Measurements from ENCODE around the gene UNG.

DNA sequence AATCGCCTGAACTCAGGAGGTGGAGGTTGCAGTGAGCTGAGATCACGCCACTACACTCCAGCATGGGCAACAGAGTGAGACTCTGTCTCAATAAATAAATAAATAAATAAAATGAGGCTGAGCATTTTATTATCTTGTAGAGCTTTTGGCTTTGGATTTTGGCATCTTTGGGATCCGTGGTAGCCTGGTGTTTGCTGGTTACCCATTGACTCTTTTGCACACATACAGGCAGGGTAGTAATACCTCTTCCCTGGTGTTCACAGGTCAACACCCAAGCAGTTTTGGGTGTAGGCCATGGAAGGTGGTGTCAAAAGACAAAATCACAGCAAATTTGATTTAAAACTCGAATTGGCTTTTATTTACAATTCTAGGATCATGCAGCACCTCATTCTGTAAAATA lies 46.8 kb downstream of the UNG start:
- TF ChIP-seq EZH2phosphoT487 (IDR thresholded peaks at IDR 0.05; ENCODE audit: borderline replicate concordance), result no peak
- TF ChIP-seq, protein P1, sequence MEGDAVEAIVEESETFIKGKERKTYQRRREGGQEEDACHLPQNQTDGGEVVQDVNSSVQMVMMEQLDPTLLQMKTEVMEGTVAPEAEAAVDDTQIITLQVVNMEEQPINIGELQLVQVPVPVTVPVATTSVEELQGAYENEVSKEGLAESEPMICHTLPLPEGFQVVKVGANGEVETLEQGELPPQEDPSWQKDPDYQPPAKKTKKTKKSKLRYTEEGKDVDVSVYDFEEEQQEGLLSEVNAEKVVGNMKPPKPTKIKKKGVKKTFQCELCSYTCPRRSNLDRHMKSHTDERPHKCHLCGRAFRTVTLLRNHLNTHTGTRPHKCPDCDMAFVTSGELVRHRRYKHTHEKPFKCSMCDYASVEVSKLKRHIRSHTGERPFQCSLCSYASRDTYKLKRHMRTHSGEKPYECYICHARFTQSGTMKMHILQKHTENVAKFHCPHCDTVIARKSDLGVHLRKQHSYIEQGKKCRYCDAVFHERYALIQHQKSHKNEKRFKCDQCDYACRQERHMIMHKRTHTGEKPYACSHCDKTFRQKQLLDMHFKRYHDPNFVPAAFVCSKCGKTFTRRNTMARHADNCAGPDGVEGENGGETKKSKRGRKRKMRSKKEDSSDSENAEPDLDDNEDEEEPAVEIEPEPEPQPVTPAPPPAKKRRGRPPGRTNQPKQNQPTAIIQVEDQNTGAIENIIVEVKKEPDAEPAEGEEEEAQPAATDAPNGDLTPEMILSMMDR (IDR thresholded peaks at IDR 0.05 in 2 of 3, conservative IDR thresholded peaks at IDR 0.05 in 1 of 3; ENCODE audit: borderline replicate concordance in 1 of 3, insufficient read depth in 1 of 3, low read depth in 2 of 3, low read length in 2 of 3), result no peak
- no peak for TF ChIP-seq POLR2A (IDR thresholded peaks at IDR 0.05; ENCODE audit: borderline replicate concordance, extremely low read depth, insufficient read depth, insufficient read length)
- no peak for TF ChIP-seq EZH2 (IDR thresholded peaks at IDR 0.05)
- TF ChIP-seq RAD21 (IDR thresholded peaks at IDR 0.05; ENCODE audit: low read depth), result no peak
- TF ChIP-seq, protein P2, sequence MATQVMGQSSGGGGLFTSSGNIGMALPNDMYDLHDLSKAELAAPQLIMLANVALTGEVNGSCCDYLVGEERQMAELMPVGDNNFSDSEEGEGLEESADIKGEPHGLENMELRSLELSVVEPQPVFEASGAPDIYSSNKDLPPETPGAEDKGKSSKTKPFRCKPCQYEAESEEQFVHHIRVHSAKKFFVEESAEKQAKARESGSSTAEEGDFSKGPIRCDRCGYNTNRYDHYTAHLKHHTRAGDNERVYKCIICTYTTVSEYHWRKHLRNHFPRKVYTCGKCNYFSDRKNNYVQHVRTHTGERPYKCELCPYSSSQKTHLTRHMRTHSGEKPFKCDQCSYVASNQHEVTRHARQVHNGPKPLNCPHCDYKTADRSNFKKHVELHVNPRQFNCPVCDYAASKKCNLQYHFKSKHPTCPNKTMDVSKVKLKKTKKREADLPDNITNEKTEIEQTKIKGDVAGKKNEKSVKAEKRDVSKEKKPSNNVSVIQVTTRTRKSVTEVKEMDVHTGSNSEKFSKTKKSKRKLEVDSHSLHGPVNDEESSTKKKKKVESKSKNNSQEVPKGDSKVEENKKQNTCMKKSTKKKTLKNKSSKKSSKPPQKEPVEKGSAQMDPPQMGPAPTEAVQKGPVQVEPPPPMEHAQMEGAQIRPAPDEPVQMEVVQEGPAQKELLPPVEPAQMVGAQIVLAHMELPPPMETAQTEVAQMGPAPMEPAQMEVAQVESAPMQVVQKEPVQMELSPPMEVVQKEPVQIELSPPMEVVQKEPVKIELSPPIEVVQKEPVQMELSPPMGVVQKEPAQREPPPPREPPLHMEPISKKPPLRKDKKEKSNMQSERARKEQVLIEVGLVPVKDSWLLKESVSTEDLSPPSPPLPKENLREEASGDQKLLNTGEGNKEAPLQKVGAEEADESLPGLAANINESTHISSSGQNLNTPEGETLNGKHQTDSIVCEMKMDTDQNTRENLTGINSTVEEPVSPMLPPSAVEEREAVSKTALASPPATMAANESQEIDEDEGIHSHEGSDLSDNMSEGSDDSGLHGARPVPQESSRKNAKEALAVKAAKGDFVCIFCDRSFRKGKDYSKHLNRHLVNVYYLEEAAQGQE (IDR thresholded peaks at IDR 0.05; ENCODE audit: low read depth), result no peak
- TF ChIP-seq, protein P3, sequence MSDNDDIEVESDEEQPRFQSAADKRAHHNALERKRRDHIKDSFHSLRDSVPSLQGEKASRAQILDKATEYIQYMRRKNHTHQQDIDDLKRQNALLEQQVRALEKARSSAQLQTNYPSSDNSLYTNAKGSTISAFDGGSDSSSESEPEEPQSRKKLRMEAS (IDR thresholded peaks at IDR 0.05), result no peak
- TF ChIP-seq POLR2AphosphoS5 (IDR thresholded peaks at IDR 0.05; ENCODE audit: low read depth, low read length), result no peak
- TF ChIP-seq, protein P4, sequence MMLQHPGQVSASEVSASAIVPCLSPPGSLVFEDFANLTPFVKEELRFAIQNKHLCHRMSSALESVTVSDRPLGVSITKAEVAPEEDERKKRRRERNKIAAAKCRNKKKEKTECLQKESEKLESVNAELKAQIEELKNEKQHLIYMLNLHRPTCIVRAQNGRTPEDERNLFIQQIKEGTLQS (IDR thresholded peaks at IDR 0.05), result no peak

Data from HCT116 (cell line).